SK-N-SH treated with all-trans-retinoic acid at 6 μM for 48 hours (cell line): ENCODE measurements around the gene LRRC10.
A peak's percentile ranks its signal among the peaks of the same experiment; 100 is the strongest.

Source experiments
- ATAC-seq: fragments of 200-7000 bp; cut with Tn5 transposase; 3 replicates; pipeline ENCODE4 v1.9.1; 2020; ENCODE audit warnings: mild to moderate bottlenecking, moderate library complexity
- ARNTL ChIP-seq: fragments of 450-650 bp; formaldehyde crosslinking; IDR thresholded peaks from 2 replicates; pipeline ENCODE4 v1.5.0; 2020; ENCODE audit warnings: low read depth, mild to moderate bottlenecking, moderate library complexity, borderline replicate concordance
- BACH2 ChIP-seq: fragments of 250-450 bp; sonication (Bioruptor Pico); IDR thresholded peaks from 2 replicates; pipeline ENCODE4 v1.9.0; 2021; ENCODE audit warnings: mild to moderate bottlenecking, borderline replicate concordance
- CSDC2 ChIP-seq: fragments of 250-450 bp; sonication (Bioruptor Pico); IDR thresholded peaks from 2 replicates; pipeline ENCODE4 v1.5.0; 2020; ENCODE audit warnings: mild to moderate bottlenecking, moderate library complexity
- ESRRG ChIP-seq: fragments of 250-450 bp; sonication (Bioruptor Pico); IDR thresholded peaks from 2 replicates; pipeline ENCODE4 v1.6.1; 2021; ENCODE audit warnings: mild to moderate bottlenecking
- GLIS3 ChIP-seq: fragments of 250-450 bp; sonication (Bioruptor Pico); IDR thresholded peaks from 2 replicates; pipeline ENCODE4 v1.5.0; 2020; ENCODE audit warnings: mild to moderate bottlenecking, moderate library complexity
- ISL1 ChIP-seq: fragments of 250-450 bp; sonication (Bioruptor Pico); IDR thresholded peaks from 2 replicates; pipeline ENCODE4 v2.1.2; 2022; ENCODE audit warnings: mild to moderate bottlenecking, moderate library complexity
- OSR1 ChIP-seq: fragments of 250-450 bp; sonication (Bioruptor Pico); IDR thresholded peaks from 2 replicates; pipeline ENCODE4 v1.8.0; 2022; ENCODE audit warnings: moderate library complexity, mild to moderate bottlenecking, inconsistent platforms
- PATZ1 ChIP-seq: fragments of 250-450 bp; sonication (Bioruptor Pico); IDR thresholded peaks from 2 replicates; pipeline ENCODE4 v1.8.0; 2020; ENCODE audit warnings: mild to moderate bottlenecking, moderate library complexity, borderline replicate concordance
- PPARA ChIP-seq: fragments of 250-450 bp; sonication (Bioruptor Pico); IDR thresholded peaks from 2 replicates; pipeline ENCODE4 v1.5.0; 2020; ENCODE audit warnings: mild to moderate bottlenecking, borderline replicate concordance
- SNAI2 ChIP-seq: fragments of 250-450 bp; sonication (Bioruptor Pico); IDR thresholded peaks from 2 replicates; pipeline ENCODE4 v1.5.0; 2020; ENCODE audit warnings: mild to moderate bottlenecking, moderate library complexity
- TOX ChIP-seq: fragments of 250-450 bp; sonication (Bioruptor Pico); IDR thresholded peaks from 2 replicates; pipeline ENCODE4 v1.8.0; 2021; ENCODE audit warnings: mild to moderate bottlenecking, moderate library complexity, borderline replicate concordance
- ZC3H10 ChIP-seq: fragments of 250-450 bp; sonication (Bioruptor Pico); IDR thresholded peaks from 2 replicates; pipeline ENCODE4 v1.5.1; 2021; ENCODE audit warnings: mild to moderate bottlenecking, moderate library complexity
- ZFP3 ChIP-seq: fragments of 250-450 bp; sonication (Bioruptor Pico); IDR thresholded peaks from 2 replicates; pipeline ENCODE4 v1.5.0; 2020; ENCODE audit warnings: mild to moderate bottlenecking, moderate library complexity
- ZFP30 ChIP-seq: fragments of 450-650 bp; formaldehyde crosslinking; IDR thresholded peaks from 2 replicates; pipeline ENCODE4 v1.5.0; 2022; ENCODE audit warnings: mild to moderate bottlenecking, moderate library complexity
- ZNF565 ChIP-seq: fragments of 450-650 bp; formaldehyde crosslinking; conservative IDR thresholded peaks from 2 replicates; pipeline ENCODE4 v1.5.0; 2020; ENCODE audit warnings: low read depth, mild to moderate bottlenecking, moderate library complexity
- ZNF8 ChIP-seq: fragments of 450-650 bp; formaldehyde crosslinking; IDR thresholded peaks from 2 replicates; pipeline ENCODE4 v1.5.0; 2020; ENCODE audit warnings: mild to moderate bottlenecking, moderate library complexity
- TF ChIP-seq, protein P1 (sequence below): fragments of 250-450 bp; sonication (Bioruptor Pico); IDR thresholded peaks from 2 replicates; pipeline ENCODE4 v1.5.1; 2020; ENCODE audit warnings: low read depth, mild to moderate bottlenecking, moderate library complexity
- TF ChIP-seq, protein P2 (sequence below): fragments of 250-450 bp; sonication (Bioruptor Pico); IDR thresholded peaks from 2 replicates; pipeline ENCODE4 v1.5.0; 2020; ENCODE audit warnings: mild to moderate bottlenecking, moderate library complexity

The LRRC10 gene

DNA sequence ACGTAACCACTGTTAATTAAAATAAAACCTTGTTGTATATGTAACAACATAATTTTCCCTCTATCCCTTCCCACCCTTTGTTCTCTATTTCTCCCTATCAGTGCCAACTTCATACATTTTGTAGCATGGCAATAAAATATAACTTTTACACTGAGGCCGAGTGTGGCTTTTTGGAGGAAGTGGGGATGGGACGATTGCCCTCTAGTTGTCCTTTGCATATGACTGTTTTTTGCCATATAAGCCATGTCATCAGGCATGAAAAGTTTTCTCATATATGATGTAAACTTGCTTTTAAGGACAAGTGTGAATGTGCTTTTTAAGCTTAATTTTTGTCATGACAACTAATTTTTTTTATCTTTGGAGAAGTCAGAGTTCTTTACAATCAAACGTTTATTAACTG is 31.7 kb downstream of the LRRC10 start (continued):
- no peak for TF ChIP-seq ISL1 (CRISPR knock-in tag)

- no peak for ATAC-seq
- TF ChIP-seq PPARA (CRISPR knock-in tag) (no peak), BACH2 (CRISPR knock-in tag) (no peak), ZNF565 (CRISPR knock-in tag) (no peak), ZFP3 (no peak)
These were observed 32.4 kb downstream of the LRRC10 start for GRCh38 chr12:69578283-69578682.

DNA sequence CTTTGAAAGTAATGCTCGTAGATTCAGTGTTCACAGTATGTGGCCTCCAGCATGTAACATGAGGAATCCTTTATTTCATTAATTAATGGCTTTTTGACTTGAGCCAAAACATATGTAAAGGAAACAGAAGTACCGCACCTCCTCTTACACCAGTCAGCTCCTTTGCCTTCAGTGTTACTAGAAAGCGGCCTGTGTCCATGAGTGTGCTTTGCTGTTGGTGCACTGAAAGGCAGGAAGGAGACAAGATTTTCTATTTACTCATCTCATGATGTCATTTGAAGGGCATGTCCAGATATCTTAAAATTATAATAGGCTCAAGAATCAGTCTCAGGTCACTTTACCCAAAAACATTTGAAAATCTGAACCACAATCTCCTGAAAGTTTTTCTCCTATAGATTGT is 35.4 kb downstream of the LRRC10 start:
- no peak for TF ChIP-seq ZFP30 (CRISPR knock-in tag)
- TF ChIP-seq ZFP3 = no peak
- TF ChIP-seq PPARA (CRISPR knock-in tag) = no peak
- no peak for TF ChIP-seq ZNF8
- TF ChIP-seq ARNTL (CRISPR knock-in tag) = no peak
- TF ChIP-seq, all 23 proteins: peak for 0

GRCh38 chr12:69570545-69571399 is 39.9 kb downstream of the LRRC10 start:
- ATAC-seq = peak; percentile 61; the same call in 2 of the 3 replicates
- no peak for TF ChIP-seq ZFP3
- no peak for TF ChIP-seq ZNF8
- no peak for TF ChIP-seq BACH2 (CRISPR knock-in tag)
- TF ChIP-seq, protein P1, sequence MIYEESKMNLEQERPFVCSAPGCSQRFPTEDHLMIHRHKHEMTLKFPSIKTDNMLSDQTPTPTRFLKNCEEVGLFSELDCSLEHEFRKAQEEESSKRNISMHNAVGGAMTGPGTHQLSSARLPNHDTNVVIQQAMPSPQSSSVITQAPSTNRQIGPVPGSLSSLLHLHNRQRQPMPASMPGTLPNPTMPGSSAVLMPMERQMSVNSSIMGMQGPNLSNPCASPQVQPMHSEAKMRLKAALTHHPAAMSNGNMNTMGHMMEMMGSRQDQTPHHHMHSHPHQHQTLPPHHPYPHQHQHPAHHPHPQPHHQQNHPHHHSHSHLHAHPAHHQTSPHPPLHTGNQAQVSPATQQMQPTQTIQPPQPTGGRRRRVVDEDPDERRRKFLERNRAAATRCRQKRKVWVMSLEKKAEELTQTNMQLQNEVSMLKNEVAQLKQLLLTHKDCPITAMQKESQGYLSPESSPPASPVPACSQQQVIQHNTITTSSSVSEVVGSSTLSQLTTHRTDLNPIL (CRISPR knock-in tag) = no peak
- TF ChIP-seq TOX (CRISPR knock-in tag) = no peak
- no peak for TF ChIP-seq CSDC2 (CRISPR knock-in tag)
- TF ChIP-seq ARNTL (CRISPR knock-in tag) = no peak
- no peak for TF ChIP-seq ZC3H10 (CRISPR knock-in tag)
- TF ChIP-seq PPARA (CRISPR knock-in tag) = no peak
- no peak for TF ChIP-seq GLIS3 (CRISPR knock-in tag)
- TF ChIP-seq SNAI2 (CRISPR knock-in tag) = no peak

More for the DNA sequence above, 35.4 kb downstream of the LRRC10 start:
- ATAC-seq = peak; percentile 54

- TF ChIP-seq ZFP30 (CRISPR knock-in tag) (no peak), ZC3H10 (CRISPR knock-in tag) (no peak), OSR1 (CRISPR knock-in tag) (no peak), ZFP3 (no peak), ARNTL (CRISPR knock-in tag) (no peak), TOX (CRISPR knock-in tag) (no peak)
- TF ChIP-seq, protein P1 (CRISPR knock-in tag) = no peak
- ATAC-seq = peak; percentile 12; the same call in 1 of the 3 replicates
These were observed 40.6 kb downstream of the LRRC10 start for GRCh38 chr12:69570000-69570516.

- TF ChIP-seq ZC3H10 (CRISPR knock-in tag) (no peak), GLIS3 (CRISPR knock-in tag) (no peak), PATZ1 (CRISPR knock-in tag) (no peak)
- ATAC-seq = peak; percentile 71
These were observed 41.5 kb downstream of the LRRC10 start for GRCh38 chr12:69569236-69569635.

- no peak for ATAC-seq
- no peak for TF ChIP-seq PATZ1 (CRISPR knock-in tag)
- TF ChIP-seq ZNF565 (CRISPR knock-in tag) = no peak
- TF ChIP-seq ESRRG (CRISPR knock-in tag) = no peak
- TF ChIP-seq ISL1 (CRISPR knock-in tag) = no peak
- no peak for TF ChIP-seq ZFP30 (CRISPR knock-in tag)
- no peak for TF ChIP-seq ZFP3
- TF ChIP-seq SNAI2 (CRISPR knock-in tag) = no peak
- TF ChIP-seq, protein P2, sequence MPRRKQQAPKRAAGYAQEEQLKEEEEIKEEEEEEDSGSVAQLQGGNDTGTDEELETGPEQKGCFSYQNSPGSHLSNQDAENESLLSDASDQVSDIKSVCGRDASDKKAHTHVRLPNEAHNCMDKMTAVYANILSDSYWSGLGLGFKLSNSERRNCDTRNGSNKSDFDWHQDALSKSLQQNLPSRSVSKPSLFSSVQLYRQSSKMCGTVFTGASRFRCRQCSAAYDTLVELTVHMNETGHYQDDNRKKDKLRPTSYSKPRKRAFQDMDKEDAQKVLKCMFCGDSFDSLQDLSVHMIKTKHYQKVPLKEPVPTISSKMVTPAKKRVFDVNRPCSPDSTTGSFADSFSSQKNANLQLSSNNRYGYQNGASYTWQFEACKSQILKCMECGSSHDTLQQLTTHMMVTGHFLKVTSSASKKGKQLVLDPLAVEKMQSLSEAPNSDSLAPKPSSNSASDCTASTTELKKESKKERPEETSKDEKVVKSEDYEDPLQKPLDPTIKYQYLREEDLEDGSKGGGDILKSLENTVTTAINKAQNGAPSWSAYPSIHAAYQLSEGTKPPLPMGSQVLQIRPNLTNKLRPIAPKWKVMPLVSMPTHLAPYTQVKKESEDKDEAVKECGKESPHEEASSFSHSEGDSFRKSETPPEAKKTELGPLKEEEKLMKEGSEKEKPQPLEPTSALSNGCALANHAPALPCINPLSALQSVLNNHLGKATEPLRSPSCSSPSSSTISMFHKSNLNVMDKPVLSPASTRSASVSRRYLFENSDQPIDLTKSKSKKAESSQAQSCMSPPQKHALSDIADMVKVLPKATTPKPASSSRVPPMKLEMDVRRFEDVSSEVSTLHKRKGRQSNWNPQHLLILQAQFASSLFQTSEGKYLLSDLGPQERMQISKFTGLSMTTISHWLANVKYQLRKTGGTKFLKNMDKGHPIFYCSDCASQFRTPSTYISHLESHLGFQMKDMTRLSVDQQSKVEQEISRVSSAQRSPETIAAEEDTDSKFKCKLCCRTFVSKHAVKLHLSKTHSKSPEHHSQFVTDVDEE = no peak
- TF ChIP-seq ZC3H10 (CRISPR knock-in tag) = no peak
- no peak for TF ChIP-seq PPARA (CRISPR knock-in tag)
These were observed 44.1 kb downstream of the LRRC10 start for GRCh38 chr12:69566603-69567002.
